ENCODE measurements around the gene SPATA4. TPM values are rescaled to one million over a fixed set of nuclear protein-coding genes. Genes with fewer than 3 reads are reported as not detected.

Gene SPATA4
- total and polyA plus RNA-seq, 2 donors (not counting 3 experiments of a cell fraction or from before 2014, with no cell fraction given), result not detected

DNA sequence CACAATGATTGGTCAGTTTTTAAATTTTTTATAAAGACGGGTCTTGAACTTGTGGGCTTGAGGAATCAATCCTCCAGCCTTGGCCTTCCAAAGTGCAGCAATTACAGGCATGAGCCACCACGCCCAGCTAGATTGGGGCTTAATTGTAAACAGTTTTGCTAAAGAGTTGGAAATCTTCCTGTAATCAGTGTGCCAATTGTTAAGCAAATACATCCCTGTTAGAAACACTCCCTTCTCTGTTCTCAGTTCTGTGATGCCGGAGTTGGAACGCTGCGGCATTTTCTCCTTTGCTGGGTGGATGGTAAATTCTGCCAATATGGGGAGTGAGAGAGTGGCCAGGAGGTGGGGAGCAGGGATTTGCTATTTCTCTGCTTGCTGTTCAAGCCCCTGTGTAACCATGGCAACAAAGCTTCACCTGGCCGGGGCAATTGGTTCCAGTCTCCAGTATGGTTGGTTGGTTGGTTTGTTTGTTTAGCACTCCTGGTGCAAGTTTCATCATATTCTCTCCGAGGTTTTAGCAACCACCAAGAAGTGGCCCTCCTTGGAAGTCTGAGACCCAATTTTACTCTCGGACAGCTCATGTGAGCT lies 3.0 kb upstream of the SPATA4 start:
- H3K4me1 ChIP-seq (ENCODE audit: control insufficient read depth, extremely low read depth, insufficient read depth, low read length), result peaks cover 9% of the 10 kb centered on the region
- intact Hi-C loops (cut with micrococcal nuclease), result no loop called here

More for the DNA sequence above, 3.0 kb upstream of the SPATA4 start:
- DNase-seq (ENCODE audit: low read depth, low spot score) (no peak), FAIRE-seq (no peak)
- Histone ChIP-seq H4K20me1 (replicated peaks; ENCODE audit: control insufficient read depth, extremely low read depth, insufficient read depth, low read length) (no peaks in the 10 kb centered on the region), H3K9ac (replicated peaks; ENCODE audit: extremely low read depth, insufficient read depth, low read length) (no peak overlapping the region), H3K4me2 (ENCODE audit: insufficient read depth, low read length) (no peak overlapping the region), H2AFZ (ENCODE audit: low read depth, low read length) (no peak overlapping the region), H3K36me3 (ENCODE audit: control insufficient read depth in 2 of 2, extremely low read depth in 1 of 2, insufficient read depth in 2 of 2, low read length in 2 of 2) (no peaks in the 10 kb centered on the region), H3K9me1 (replicated peaks; ENCODE audit: control insufficient read depth, extremely low read depth, insufficient read depth, low read length) (no peaks in the 10 kb centered on the region), H3K4me3 (replicated peaks in 1 of 3; ENCODE audit: insufficient read depth in 1 of 3, low read depth in 1 of 3, low read length in 3 of 3) (no peak overlapping the region), H3K27me3 (ENCODE audit: control insufficient read depth in 2 of 2, insufficient read depth in 2 of 2, low read length in 2 of 2) (no peaks in the 10 kb centered on the region), H3K9me3 (replicated peaks; ENCODE audit: control insufficient read depth, insufficient read depth, low read length) (no peaks in the 10 kb centered on the region), H3K79me2 (ENCODE audit: control insufficient read depth, insufficient read depth, low read length) (no peaks in the 10 kb centered on the region), H3K27ac (ENCODE audit: insufficient read depth, low read depth, low read length) (no peak overlapping the region)
- no TSS peak for BruUV-seq (replicated peaks)
- no peak for TF ChIP-seq EZH2 (IDR thresholded peaks at IDR 0.05; ENCODE audit: borderline replicate concordance, low read depth, low read length, severe bottlenecking)
- no peak for TF ChIP-seq FOS (IDR thresholded peaks at IDR 0.05; ENCODE audit: borderline replicate concordance, insufficient read depth, low read length)
- no peak for TF ChIP-seq MYC (IDR thresholded peaks at IDR 0.05; ENCODE audit: low read depth, low read length)
- no peak for TF ChIP-seq JUN (IDR thresholded peaks at IDR 0.05; ENCODE audit: borderline replicate concordance, insufficient read depth, insufficient read length, low read depth)
- TF ChIP-seq, protein P1, sequence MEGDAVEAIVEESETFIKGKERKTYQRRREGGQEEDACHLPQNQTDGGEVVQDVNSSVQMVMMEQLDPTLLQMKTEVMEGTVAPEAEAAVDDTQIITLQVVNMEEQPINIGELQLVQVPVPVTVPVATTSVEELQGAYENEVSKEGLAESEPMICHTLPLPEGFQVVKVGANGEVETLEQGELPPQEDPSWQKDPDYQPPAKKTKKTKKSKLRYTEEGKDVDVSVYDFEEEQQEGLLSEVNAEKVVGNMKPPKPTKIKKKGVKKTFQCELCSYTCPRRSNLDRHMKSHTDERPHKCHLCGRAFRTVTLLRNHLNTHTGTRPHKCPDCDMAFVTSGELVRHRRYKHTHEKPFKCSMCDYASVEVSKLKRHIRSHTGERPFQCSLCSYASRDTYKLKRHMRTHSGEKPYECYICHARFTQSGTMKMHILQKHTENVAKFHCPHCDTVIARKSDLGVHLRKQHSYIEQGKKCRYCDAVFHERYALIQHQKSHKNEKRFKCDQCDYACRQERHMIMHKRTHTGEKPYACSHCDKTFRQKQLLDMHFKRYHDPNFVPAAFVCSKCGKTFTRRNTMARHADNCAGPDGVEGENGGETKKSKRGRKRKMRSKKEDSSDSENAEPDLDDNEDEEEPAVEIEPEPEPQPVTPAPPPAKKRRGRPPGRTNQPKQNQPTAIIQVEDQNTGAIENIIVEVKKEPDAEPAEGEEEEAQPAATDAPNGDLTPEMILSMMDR (IDR thresholded peaks at IDR 0.05; ENCODE audit: extremely low read depth in 1 of 2, insufficient read depth in 1 of 2, low read depth in 1 of 2, low read length in 2 of 2), result no peak
- TF ChIP-seq, protein P2, sequence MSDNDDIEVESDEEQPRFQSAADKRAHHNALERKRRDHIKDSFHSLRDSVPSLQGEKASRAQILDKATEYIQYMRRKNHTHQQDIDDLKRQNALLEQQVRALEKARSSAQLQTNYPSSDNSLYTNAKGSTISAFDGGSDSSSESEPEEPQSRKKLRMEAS (IDR thresholded peaks at IDR 0.05; ENCODE audit: insufficient read depth, insufficient read length), result no peak
- TF ChIP-seq POLR2A (IDR thresholded peaks at IDR 0.05; ENCODE audit: low read depth, low read length), result no peak
- no peak for TF ChIP-seq POLR2AphosphoS5 (IDR thresholded peaks at IDR 0.05; ENCODE audit: insufficient read depth, low read depth, low read length)
- no peak for TF ChIP-seq GATA2 (IDR thresholded peaks at IDR 0.05; ENCODE audit: insufficient read depth, insufficient read length, low read depth, low read length)
- dilution Hi-C loops (cut with MboI; ENCODE audit: extremely low pct_ligation_motif_present, low sequenced_read_pairs), result no loop called here
- POLR2A ChIA-PET, result no interaction called here
- CTCF ChIA-PET, result interaction anchor here (1.6 kb wide), 1 partner anchor 26 kb away, joined by 3 read pairs; no protein-coding TSS in a partner anchor

All from endothelial cell of umbilical vein (primary cell).